GM20000 (cell line): ENCODE results near the gene NPR3.
A peak's percentile ranks its signal among the peaks of the same experiment; 100 is the strongest.

Experiments
- DNase-seq: peaks from one replicate; pipeline ENCODE4 v3.0.0; 2012; ENCODE audit warnings: low spot score
- CTCF ChIP-seq: IDR thresholded peaks from 2 replicates; pipeline ENCODE4 v1.5.1; 2012; ENCODE audit warnings: mild to moderate bottlenecking, control low read depth; ENCODE audit errors: extremely low read depth, missing control alignments

NPR3 gene

GRCh38 chr5:32710550-32711361 is at the start of gene NPR3:
Gene NPR3 (plus strand): TSS chr5:32711321. CDS start chr5:32711777, 456 bp downstream.
- DNase-seq: peak; percentile 35
- no peak for TF ChIP-seq CTCF

GRCh38 chr5:32664523-32664922 is 46.6 kb upstream of the NPR3 start:
- no peak for DNase-seq
- TF ChIP-seq CTCF: no peak

- no peak for TF ChIP-seq CTCF
- no peak for DNase-seq
Observed at GRCh38 chr5:32668552-32668951, 42.6 kb upstream of the NPR3 start.

- TF ChIP-seq CTCF: no peak
- no peak for DNase-seq
Observed at GRCh38 chr5:32673272-32673671, 37.8 kb upstream of the NPR3 start.

GRCh38 chr5:32677023-32677422 is 34.1 kb upstream of the NPR3 start:
- DNase-seq: no peak
- TF ChIP-seq CTCF: no peak

GRCh38 chr5:32678472-32678871 is 32.6 kb upstream of the NPR3 start:
- no peak for TF ChIP-seq CTCF
- no peak for DNase-seq

GRCh38 chr5:32679218-32679617 is 31.9 kb upstream of the NPR3 start:
- no peak for TF ChIP-seq CTCF
- DNase-seq: no peak
